Body of pancreas (tissue), 4 donors: Measurements from ENCODE around the gene CMTM8. TPM values are rescaled to one million over a fixed set of nuclear protein-coding genes. Genes with fewer than 3 reads are reported as not detected.

Source experiments
- ATAC-seq: fragments of 150-250 bp; one replicate; pipeline ENCODE4 v1.9.1; 2016
- DNase-seq, 4 donors: peaks; one replicate each; pipeline ENCODE4 v3.0.0-alpha.2; 2019
- H3K27ac ChIP-seq, 4 donors: fragments of 200-600 bp; sonication (generic); 1 replicate in 3 of 4; 2 replicates in 1 of 4; pipeline versions ENCODE4 v1.5.1 to v1.6.1; 2016 to 2019; ENCODE audit warnings: mild to moderate bottlenecking in 1 of 4, mixed read lengths in 1 of 4, moderate library complexity in 1 of 4
- H3K27me3 ChIP-seq, 2 donors: fragments of 200-600 bp; sonication (generic); one replicate each; pipeline ENCODE4 v1.6.0; 2016; ENCODE audit warnings: mild to moderate bottlenecking in 1 of 2
- H3K36me3 ChIP-seq, 2 donors: fragments of 200-600 bp; sonication (generic); replicated peaks in 1 of 2; 2 replicates each; pipeline ENCODE4 v1.5.1; 2016; ENCODE audit warnings: low read depth in 2 of 2; ENCODE audit not compliant: insufficient read depth in 1 of 2
- H3K4me1 ChIP-seq: fragments of 200-600 bp; sonication (generic); one replicate; pipeline ENCODE4 v1.6.0; 2016
- H3K4me3 ChIP-seq, 2 donors: fragments of 200-600 bp; sonication (generic); 1 replicate in 1 of 2; 2 replicates in 1 of 2; pipeline ENCODE4 v1.5.1; 2016 to 2019
- H3K9me3 ChIP-seq, 3 donors: fragments of 200-600 bp; sonication (generic); 1 replicate in 2 of 3; 2 replicates in 1 of 3; pipeline ENCODE4 v1.5.1; 2016
- POLR2A ChIP-seq, 3 donors: fragments of 450-650 bp; IDR thresholded peaks; one replicate each; pipeline ENCODE4 v1.6.1; 2016; ENCODE audit warnings: antibody characterized with exemption in 3 of 3, mild to moderate bottlenecking in 2 of 3
- WGBS, 2 donors: methylation state at CpG; one replicate each; pipeline ENCODE4 v1.1.5; 2017; 5-methylcytosine and 5-hydroxymethylcytosine counted together
- intact Hi-C: fragments of 100-400 bp; cut with DNase I; formaldehyde crosslinking; loops from one replicate; pipeline ENCODE4 v1.15.1; 2023
- total RNA-seq, 2 donors: library from RNA; depleted of rRNA; stranded (reverse); fragments of >200 nt; gene quantifications; one replicate each; pipeline ENCODE4 v1.1.0, GENCODE V29; 2016
- TF ChIP-seq, protein P1 (sequence below), 7 experiments: fragments of 450-650 bp in 4 of 7; fragments of 200-600 bp in 3 of 7; sonication (generic) in 3 of 7; IDR thresholded peaks; one replicate each; pipeline ENCODE4 v1.5.1; 2016 to 2019; ENCODE audit warnings: antibody characterized with exemption in 7 of 7

Gene CMTM8
- total RNA-seq, 2 donors from 2014 or later: 22.7 to 31.4 TPM

DNA sequence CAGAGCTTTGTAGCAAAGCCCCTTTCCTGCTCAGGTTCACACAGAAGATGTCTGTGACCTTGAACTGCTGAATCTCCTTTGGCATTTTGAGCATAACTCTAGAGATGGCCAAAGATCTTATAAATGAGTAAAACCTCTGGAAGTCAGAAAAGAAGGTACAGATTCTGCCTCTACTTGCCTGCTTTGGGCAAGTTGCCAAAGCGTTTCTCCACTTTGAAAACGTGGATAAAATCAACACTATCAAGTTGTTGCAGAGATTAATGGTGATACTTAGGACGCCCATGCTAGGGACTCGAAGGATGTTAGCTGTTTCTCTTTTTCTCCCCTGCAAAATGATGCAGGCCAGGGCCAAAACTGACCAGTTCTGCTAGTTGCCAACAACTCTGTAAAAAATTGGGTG, 85.1 kb downstream of the CMTM8 start:
- Histone ChIP-seq H3K27ac (no peak overlapping the region), H3K27me3 (no peaks in the 10 kb centered on the region), H3K4me1 (peaks cover 14% of the 10 kb centered on the region), H3K4me3 (no peak overlapping the region), H3K36me3 (no peaks in the 10 kb centered on the region), H3K9me3 (no peaks in the 10 kb centered on the region)
- intact Hi-C loops: no loop called here
- WGBS, 2 donors: 50 to 54% methylated on average over 4 of the region's 4 CpGs
- no peak for DNase-seq
- ATAC-seq: no peak
- TF ChIP-seq, protein P1, sequence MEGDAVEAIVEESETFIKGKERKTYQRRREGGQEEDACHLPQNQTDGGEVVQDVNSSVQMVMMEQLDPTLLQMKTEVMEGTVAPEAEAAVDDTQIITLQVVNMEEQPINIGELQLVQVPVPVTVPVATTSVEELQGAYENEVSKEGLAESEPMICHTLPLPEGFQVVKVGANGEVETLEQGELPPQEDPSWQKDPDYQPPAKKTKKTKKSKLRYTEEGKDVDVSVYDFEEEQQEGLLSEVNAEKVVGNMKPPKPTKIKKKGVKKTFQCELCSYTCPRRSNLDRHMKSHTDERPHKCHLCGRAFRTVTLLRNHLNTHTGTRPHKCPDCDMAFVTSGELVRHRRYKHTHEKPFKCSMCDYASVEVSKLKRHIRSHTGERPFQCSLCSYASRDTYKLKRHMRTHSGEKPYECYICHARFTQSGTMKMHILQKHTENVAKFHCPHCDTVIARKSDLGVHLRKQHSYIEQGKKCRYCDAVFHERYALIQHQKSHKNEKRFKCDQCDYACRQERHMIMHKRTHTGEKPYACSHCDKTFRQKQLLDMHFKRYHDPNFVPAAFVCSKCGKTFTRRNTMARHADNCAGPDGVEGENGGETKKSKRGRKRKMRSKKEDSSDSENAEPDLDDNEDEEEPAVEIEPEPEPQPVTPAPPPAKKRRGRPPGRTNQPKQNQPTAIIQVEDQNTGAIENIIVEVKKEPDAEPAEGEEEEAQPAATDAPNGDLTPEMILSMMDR (IDR thresholded peaks at IDR 0.05): no peak
- no peak for TF ChIP-seq POLR2A (IDR thresholded peaks at IDR 0.05)

DNA sequence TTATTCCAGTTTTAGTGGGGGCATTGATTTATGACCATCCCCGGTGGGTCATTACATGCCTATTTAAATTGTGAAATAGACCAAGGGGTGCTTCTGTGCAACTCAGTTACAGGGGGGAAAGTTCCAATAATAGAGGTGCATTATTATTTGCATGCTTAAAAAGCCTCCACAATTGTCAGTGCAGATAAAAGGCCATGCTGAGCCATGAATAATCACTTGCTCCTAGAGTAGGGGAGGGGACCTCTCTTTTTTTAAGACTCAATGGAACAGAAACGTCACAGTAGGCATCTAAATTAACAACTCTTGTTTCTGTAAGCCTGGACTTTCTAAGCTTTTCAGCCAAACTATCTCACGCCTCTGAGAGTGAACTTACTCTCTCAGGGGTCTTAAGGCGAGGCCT, 86.7 kb downstream of the CMTM8 start:
- ATAC-seq: no peak
- Histone ChIP-seq H3K27ac (no peak overlapping the region), H3K36me3 (no peaks in the 10 kb centered on the region), H3K27me3 (no peaks in the 10 kb centered on the region), H3K4me1 (peaks cover 14% of the 10 kb centered on the region), H3K4me3 (no peak overlapping the region), H3K9me3 (no peaks in the 10 kb centered on the region)
- 77 to 88% methylated on average over 4 of the region's 4 CpGs for WGBS, 2 donors
- intact Hi-C loops: no loop called here
- TF ChIP-seq, protein P1 (IDR thresholded peaks at IDR 0.05): no peak
- no peak for TF ChIP-seq POLR2A (IDR thresholded peaks at IDR 0.05)
- DNase-seq: no peak

DNA sequence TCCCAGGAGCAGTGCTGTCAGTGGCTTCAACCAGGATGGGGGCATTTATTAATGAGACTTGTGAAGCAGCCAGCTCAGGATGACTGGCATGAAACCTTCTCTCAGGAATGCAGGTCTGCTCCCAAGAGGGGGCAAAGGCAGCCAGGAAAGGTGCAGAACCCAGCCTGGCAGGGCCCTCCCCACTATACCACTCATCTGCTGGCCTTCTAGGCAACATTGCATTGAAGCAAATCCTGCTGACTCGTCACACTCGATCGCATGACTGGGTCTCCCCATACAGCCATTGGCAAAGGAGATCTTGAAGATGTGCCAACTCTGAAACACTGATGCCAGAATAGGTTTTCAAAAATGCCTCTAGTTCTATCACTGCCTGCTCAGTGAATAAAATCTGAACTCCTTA, 87.4 kb downstream of the CMTM8 start:
- no peaks in the 10 kb centered on the region for H3K27me3 ChIP-seq
- H3K4me1 ChIP-seq: peaks cover 12% of the 10 kb centered on the region
- H3K27ac ChIP-seq: no peak overlapping the region
- DNase-seq: peak in 2 of 4 donors; percentile 34 to 38
- WGBS, 2 donors: 35 to 73% methylated on average over 3 of the region's 3 CpGs
- no peaks in the 10 kb centered on the region for H3K9me3 ChIP-seq
- peak; percentile 21 for ATAC-seq
- intact Hi-C loops: no loop called here
- TF ChIP-seq, protein P1 (IDR thresholded peaks at IDR 0.05): no peak
- TF ChIP-seq POLR2A (IDR thresholded peaks at IDR 0.05): no peak
- H3K4me3 ChIP-seq: no peak overlapping the region
- H3K36me3 ChIP-seq: no peaks in the 10 kb centered on the region

DNA sequence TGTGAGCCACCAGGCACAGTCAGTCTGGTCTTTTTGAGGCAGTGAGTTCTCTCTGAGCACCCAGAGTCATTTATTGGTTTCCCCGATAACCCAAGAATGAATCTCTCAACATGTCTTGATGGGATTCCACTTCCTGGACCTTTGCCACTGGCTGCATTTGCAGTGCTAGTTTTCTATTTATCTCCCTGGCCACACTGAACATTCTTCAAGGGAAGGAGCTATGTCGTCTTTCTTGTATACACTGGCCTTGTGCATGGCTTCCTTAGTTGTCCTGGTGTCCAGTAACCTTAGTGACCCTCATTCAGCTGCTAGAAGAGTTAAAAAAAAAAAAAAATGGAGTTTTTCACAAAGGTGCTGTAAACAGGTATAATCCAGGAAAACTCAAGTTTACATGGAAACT, 88.3 kb downstream of the CMTM8 start:
- Histone ChIP-seq H3K27ac (no peak overlapping the region), H3K4me3 (no peak overlapping the region), H3K36me3 (no peaks in the 10 kb centered on the region), H3K9me3 (no peaks in the 10 kb centered on the region), H3K4me1 (peaks cover 3% of the 10 kb centered on the region), H3K27me3 (no peaks in the 10 kb centered on the region)
- no peak for TF ChIP-seq POLR2A (IDR thresholded peaks at IDR 0.05)
- TF ChIP-seq, protein P1 (IDR thresholded peaks at IDR 0.05): no peak
- intact Hi-C loops: no loop called here
- WGBS, 2 donors: 56 to 65% methylated on average over 2 of the region's 2 CpGs
- DNase-seq (no peak), ATAC-seq (no peak)

DNA sequence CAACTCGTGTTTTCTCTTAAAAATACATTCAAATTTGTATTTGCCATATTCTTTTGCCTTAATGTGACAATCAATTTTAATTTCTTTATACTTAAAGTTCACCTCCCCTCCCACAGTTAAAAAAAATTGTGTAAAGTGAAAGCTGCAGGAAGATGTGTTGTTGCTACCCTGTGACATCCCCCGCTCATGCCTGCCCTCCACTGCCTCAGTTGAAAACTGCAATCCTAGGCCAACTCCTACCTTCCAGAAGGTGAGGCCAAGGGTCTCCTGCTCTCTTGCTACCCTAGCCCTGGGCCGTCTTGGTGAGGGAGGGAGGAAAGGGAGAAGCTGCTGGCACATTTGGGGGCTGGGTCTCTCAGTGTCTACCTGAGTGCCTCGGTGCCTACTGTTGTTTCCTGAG, 96.2 kb downstream of the CMTM8 start:
- H3K36me3 ChIP-seq: no peaks in the 10 kb centered on the region
- intact Hi-C loops: no loop called here
- H3K27me3 ChIP-seq: no peaks in the 10 kb centered on the region
- peaks cover 12% of the 10 kb centered on the region for H3K4me1 ChIP-seq
- no peaks in the 10 kb centered on the region for H3K9me3 ChIP-seq
- TF ChIP-seq, protein P1 (IDR thresholded peaks at IDR 0.05): peak in 3 of 7 experiments; percentile 6 to 23 (median 8)
- no peak for TF ChIP-seq POLR2A (IDR thresholded peaks at IDR 0.05)
- H3K4me3 ChIP-seq: no peak overlapping the region
- DNase-seq: no peak
- ATAC-seq: no peak
- WGBS, 2 donors: 79% methylated on average over 4 of the region's 4 CpGs
- no peak overlapping the region for H3K27ac ChIP-seq
